ENCODE data around the gene CAPNS1. TPM values are rescaled to one million over a fixed set of nuclear protein-coding genes. Genes with fewer than 3 reads are reported as not detected.

The CAPNS1 gene
- total and polyA plus RNA-seq, 2 of the 13 experiments (the other 11 are each of a cell fraction or from before 2014, with no cell fraction given): 322 to 526 TPM

- TF ChIP-seq ARID5B (CRISPR knock-in tag; IDR thresholded peaks at IDR 0.05): no peak; the same call in 1 of the 2 replicates
- 0 out of 2 replicates have a peak, but pooled peaks have one; percentile 1 for TF ChIP-seq HDAC1 (CRISPR knock-in tag; IDR thresholded peaks at IDR 0.05)
- TF ChIP-seq NFE2L2 (IDR thresholded peaks at IDR 0.05; ENCODE audit: low read length): no peak
- no peak for TF ChIP-seq ZNF451 (CRISPR knock-in tag; IDR thresholded peaks at IDR 0.05)
- TF ChIP-seq HNF1A (IDR thresholded peaks at IDR 0.05; ENCODE audit: low read depth): no peak
- TF ChIP-seq HNF1A (CRISPR knock-in tag; IDR thresholded peaks at IDR 0.05; ENCODE audit: borderline replicate concordance): 0 out of 2 replicates have a peak, but pooled peaks have one; percentile 37
- TF ChIP-seq ZBTB49 (CRISPR knock-in tag; IDR thresholded peaks at IDR 0.05; ENCODE audit: borderline replicate concordance): no peak
- TF ChIP-seq TBX3 (IDR thresholded peaks at IDR 0.05; ENCODE audit: borderline replicate concordance): peak; percentile 30; the same call in 1 of the 2 replicates
- no peak for TF ChIP-seq MTERF4 (CRISPR knock-in tag; IDR thresholded peaks at IDR 0.05)
- no peak for TF ChIP-seq NR0B2 (CRISPR knock-in tag; IDR thresholded peaks at IDR 0.05)
- no peak; the same call in 1 of the 2 replicates for TF ChIP-seq NFYC (CRISPR knock-in tag; IDR thresholded peaks at IDR 0.05)
- no peak for TF ChIP-seq ZNF12 (CRISPR knock-in tag; IDR thresholded peaks at IDR 0.05)
- peak; percentile 10; the same call in 1 of the 2 replicates for TF ChIP-seq TFAP4 (IDR thresholded peaks at IDR 0.05; ENCODE audit: borderline replicate concordance, low read depth)
- TF ChIP-seq ZNF143 (CRISPR knock-in tag; IDR thresholded peaks at IDR 0.05): no peak
These were observed 24.2 kb upstream of the CAPNS1 start, which contains the start of gene TBCB (continued) for GRCh38 chr19:36115453-36116343.

Data from HepG2 (cell line).